GM23248 (cell line): Measurements from ENCODE around the gene KNL1.
"Not testable (repeated sequence)": the region's sequence is repeated elsewhere in the genome, so short reads cannot be mapped to it uniquely, and the experiment has no call there.

Experiments used
- EZH2 ChIP-seq: fragments of 200-600 bp; sonication (generic); IDR thresholded peaks from 2 replicates; pipeline ENCODE4 v1.6.1; 2018; ENCODE audit warnings: antibody characterized with exemption, mild to moderate bottlenecking; ENCODE audit not compliant: insufficient read depth, poor library complexity, severe bottlenecking
- EZH2phosphoT487 ChIP-seq: fragments of 200-600 bp; sonication (generic); IDR thresholded peaks from 2 replicates; pipeline ENCODE4 v1.6.1; 2018; ENCODE audit warnings: antibody characterized with exemption, moderate library complexity, mild to moderate bottlenecking, low read depth; ENCODE audit not compliant: insufficient read depth

DNA sequence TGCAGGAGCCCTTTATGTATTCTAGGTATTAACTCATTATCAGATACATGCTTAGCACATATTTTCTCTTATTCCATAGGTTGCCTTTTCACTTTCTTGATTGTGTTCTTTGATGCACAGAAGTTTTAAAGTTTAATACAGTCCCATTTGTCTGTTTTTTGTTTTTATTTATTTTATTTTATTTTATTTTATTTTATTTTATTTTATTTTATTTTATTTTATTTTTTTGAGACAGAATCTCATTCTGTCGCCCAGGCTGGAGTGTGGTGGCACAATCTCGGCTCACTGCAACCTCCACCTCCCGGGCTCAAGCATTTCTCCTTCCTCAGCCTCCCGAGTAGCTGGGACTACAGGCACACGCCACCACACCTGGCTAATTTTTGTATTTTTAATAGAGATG lies 17.1 kb upstream of the KNL1 start:
- TF ChIP-seq EZH2, EZH2phosphoT487: not testable (repeated sequence)
